ENCODE results near the gene NSF. TPM values are rescaled to one million over a fixed set of nuclear protein-coding genes. Genes with fewer than 3 reads are reported as not detected.

Gene NSF
- total RNA-seq, 1 donor, result 18.7 TPM

GRCh38 chr17:46800573-46800972 is 210.1 kb downstream of the NSF start:
- Histone ChIP-seq H3K4me1 (ENCODE audit: insufficient read depth, low read length) (no peaks in the 10 kb centered on the region), H3K27me3 (ENCODE audit: insufficient read depth, low read length) (no peaks in the 10 kb centered on the region), H3K4me3 (ENCODE audit: low read length) (no peak overlapping the region), H3K9me3 (ENCODE audit: low read depth, low read length) (no peaks in the 10 kb centered on the region)

- Histone ChIP-seq H3K9me3 (ENCODE audit: low read depth, low read length) (no peaks in the 10 kb centered on the region), H3K4me3 (ENCODE audit: low read length) (no peak overlapping the region), H3K27me3 (ENCODE audit: insufficient read depth, low read length) (no peaks in the 10 kb centered on the region), H3K4me1 (ENCODE audit: insufficient read depth, low read length) (no peaks in the 10 kb centered on the region)
Observed at GRCh38 chr17:46802800-46803199, 212.3 kb downstream of the NSF start.

DNA sequence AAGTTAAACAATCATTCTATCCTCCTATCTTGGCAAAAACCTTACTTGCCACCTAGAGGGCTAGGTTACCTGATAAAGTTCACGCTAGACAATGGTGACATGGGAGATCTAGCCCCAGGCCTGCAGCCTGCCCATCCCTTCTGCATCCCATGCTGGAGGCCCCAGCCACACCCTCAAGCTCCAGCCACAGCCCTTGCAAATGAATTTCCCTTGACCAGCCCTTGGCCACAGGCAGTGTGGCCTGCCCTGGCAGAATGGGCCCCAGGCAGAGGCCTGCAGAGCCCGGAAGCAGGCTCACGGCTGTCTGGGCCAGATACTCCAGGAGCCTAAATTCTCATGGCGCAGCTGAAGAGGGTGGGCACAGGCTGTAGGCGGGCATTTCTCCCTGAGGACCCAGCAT is 213.1 kb downstream of the NSF start:
- Histone ChIP-seq H3K9me3 (ENCODE audit: low read depth, low read length) (no peaks in the 10 kb centered on the region), H3K27me3 (ENCODE audit: insufficient read depth, low read length) (no peaks in the 10 kb centered on the region), H3K4me1 (ENCODE audit: insufficient read depth, low read length) (no peaks in the 10 kb centered on the region), H3K4me3 (ENCODE audit: low read length) (no peak overlapping the region)

- H3K27me3 ChIP-seq (ENCODE audit: insufficient read depth, low read length), result no peaks in the 10 kb centered on the region
- H3K4me1 ChIP-seq (ENCODE audit: insufficient read depth, low read length), result no peaks in the 10 kb centered on the region
- no peak overlapping the region for H3K4me3 ChIP-seq (ENCODE audit: low read length)
- no peaks in the 10 kb centered on the region for H3K9me3 ChIP-seq (ENCODE audit: low read depth, low read length)
Observed at GRCh38 chr17:46805771-46806170, 215.3 kb downstream of the NSF start.

Other genes with a start within 250 kb of the NSF start
- 10.1 TPM for gene ARL17B, start 228.9 kb upstream of the NSF start, total RNA-seq
- 24.1 TPM for gene LRRC37A2, start 78.2 kb upstream of the NSF start, total RNA-seq
- 14.8 TPM for gene ARL17A, start 11.0 kb upstream of the NSF start, total RNA-seq
- gene WNT3, start 228.0 kb downstream of the NSF start, total RNA-seq, result 0.10 TPM